MM.1S (cell line): ENCODE results near the gene VEZT.

ENCODE experiments used
- EZH2 ChIP-seq: fragments of 300-600 bp; sonication (generic); optimal IDR thresholded peaks from 2 replicates; pipeline ENCODE3; 2017; ENCODE audit warnings: low read depth, mild to moderate bottlenecking, antibody characterized with exemption, low read length, mixed read lengths
- TF ChIP-seq, protein P1 (sequence below): fragments of 300-600 bp; sonication (generic); IDR thresholded peaks from 2 replicates; pipeline ENCODE4 v1.5.1; 2016; ENCODE audit warnings: antibody characterized with exemption, low read length, mixed read lengths

DNA sequence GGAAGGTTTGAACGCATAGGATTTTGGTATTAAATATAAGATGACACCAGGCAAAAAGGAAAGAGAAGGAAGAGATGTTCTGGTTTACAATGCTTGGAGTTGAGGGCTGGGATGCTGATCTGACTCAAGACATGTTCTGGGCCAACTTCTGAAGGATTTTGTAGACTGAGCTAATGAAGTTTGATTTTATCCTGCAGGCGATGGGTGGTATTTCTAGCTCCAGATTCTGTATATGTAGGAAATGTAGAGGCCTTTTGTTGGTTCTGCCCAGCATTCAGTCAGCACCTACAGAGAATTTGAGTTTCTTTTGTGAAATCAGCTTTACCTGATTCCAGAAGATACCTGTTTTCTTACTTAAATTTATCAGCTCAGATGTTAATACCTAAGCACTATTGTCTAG lies 48.2 kb downstream of the VEZT start:
- TF ChIP-seq, protein P1, sequence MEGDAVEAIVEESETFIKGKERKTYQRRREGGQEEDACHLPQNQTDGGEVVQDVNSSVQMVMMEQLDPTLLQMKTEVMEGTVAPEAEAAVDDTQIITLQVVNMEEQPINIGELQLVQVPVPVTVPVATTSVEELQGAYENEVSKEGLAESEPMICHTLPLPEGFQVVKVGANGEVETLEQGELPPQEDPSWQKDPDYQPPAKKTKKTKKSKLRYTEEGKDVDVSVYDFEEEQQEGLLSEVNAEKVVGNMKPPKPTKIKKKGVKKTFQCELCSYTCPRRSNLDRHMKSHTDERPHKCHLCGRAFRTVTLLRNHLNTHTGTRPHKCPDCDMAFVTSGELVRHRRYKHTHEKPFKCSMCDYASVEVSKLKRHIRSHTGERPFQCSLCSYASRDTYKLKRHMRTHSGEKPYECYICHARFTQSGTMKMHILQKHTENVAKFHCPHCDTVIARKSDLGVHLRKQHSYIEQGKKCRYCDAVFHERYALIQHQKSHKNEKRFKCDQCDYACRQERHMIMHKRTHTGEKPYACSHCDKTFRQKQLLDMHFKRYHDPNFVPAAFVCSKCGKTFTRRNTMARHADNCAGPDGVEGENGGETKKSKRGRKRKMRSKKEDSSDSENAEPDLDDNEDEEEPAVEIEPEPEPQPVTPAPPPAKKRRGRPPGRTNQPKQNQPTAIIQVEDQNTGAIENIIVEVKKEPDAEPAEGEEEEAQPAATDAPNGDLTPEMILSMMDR: no peak
- no peak for TF ChIP-seq EZH2
